NCI-H1417 (cell line): ENCODE results near the gene MAPKAPK3.

Experiments
- DNase-seq, 3 experiments: peaks; one replicate each; lab custom pipeline; 2025; lab: John Stamatoyannopoulos, UW

MAPKAPK3 gene

DNA sequence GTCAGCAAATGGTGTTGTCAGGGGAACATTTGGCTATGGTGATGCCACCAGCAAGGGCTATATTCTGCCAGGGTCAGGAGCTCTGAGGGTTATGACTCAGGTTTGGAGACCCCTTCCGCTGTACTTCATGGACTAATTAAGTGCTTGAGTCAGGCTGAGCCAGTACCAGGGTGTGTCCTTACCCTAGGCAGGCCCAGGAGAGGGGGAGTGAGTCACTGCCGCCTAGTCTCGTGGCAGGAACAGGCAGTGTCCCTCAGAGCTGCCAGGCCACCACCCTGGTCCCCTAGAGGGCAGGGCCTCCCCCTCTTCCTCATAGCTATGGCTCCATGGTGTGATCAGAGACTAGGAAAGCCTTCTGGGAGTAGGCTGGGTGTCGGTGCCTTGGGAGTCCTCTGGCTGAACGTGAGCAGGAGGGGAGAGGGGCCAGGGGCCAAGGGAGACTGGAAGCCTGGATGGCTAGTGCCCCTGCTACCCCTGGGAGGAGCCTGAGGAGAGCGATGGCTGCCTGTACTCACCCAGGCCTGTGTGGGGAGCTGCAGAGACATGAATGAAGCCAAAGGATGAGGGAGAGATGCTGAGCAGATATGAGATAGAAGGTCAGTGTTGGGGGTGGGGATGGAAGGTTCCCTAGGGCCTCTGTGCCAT is 10.6 kb downstream of the MAPKAPK3 start:
- peak in 1 of 3 experiments; percentile 5 for DNase-seq

DNA sequence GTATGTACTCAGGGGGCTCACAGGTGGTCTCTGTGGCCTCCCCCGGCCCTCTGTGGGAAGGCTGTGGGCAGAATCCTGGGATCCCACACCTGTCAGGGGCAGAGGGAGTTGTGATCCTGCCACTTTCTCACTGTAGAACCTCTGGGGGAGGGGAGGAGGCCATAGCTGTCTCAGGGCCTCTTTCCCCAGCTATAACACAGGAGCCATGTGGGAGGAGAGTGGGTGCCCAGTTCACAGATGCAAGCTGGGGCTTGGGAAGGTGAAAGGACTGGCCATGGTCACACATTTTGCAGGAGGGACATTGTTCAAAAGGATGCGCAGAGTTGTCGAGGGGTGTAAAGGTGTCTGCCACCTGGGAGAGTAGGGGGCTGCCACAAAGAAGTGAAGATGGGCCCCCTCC is 11.7 kb downstream of the MAPKAPK3 start:
- DNase-seq = no peak

DNA sequence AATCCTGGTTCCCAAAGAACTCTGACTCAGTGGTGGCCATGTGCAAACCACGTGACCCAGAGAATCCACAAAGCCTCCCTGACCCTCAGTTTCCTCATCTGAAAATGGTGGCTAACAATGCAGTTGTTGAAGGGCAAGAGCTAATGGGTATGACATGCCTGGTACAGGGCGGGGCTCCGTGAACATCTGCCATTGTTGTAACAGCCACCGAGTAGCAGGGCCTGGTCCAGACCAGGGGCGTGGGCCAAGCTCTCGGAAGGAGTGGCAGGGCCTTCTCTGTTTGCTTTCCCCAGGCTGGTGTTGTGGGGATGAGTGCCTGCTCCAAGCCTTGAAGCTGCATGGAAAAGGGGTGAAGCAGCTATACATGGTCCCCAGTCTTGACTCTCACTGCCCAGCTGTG is 13.4 kb downstream of the MAPKAPK3 start:
- no peak for DNase-seq

GRCh38 chr3:50630877-50631276 is 13.9 kb downstream of the MAPKAPK3 start:
- peak; percentile 52 to 81 (median 53) for DNase-seq

GRCh38 chr3:50632450-50632849 is 15.5 kb downstream of the MAPKAPK3 start:
- no peak for DNase-seq

GRCh38 chr3:50633230-50633790 is 16.4 kb downstream of the MAPKAPK3 start:
- no peak for DNase-seq

DNA sequence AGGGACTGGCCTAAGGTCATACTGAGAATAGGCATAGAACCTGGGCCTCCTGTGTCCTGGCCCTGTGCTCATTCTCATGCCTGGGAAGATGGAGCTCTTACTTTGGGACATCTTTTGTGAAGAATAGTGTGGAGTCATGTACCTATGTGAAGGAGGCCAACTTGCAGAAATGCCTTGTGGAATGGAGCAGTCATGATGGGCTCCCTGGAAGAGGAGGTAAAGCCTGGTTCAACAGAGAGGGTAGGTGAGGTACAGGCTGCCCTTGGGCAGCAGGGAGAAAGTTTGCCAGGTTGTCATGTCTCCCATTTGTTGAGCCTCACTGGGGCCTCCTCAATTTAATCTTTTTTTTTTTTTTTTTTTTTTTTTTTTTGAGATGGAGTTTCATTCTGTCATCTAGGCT is 18.1 kb downstream of the MAPKAPK3 start:
- no peak for DNase-seq

- no peak for DNase-seq
These were observed 20.1 kb downstream of the MAPKAPK3 start for GRCh38 chr3:50637011-50637410.

DNA sequence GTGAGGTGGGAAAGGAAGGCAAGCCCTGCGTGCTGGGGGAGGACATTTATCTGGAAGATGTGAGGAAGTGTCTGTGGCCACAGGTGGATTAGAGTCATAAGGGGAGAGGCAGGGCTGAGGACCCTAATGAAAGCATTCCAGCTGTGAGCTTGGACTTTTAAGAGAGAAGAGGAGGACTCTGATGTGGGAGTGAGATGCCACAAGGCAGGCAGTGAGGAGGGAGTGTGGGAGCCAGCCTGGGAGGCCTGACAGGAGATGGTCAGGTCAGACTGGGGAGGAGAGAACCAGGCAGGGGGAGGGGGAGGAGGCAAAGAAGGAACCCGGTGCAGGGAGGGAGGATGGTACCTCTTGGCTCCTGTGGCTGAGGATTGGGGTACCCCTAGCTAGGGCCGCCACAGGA is 21.0 kb downstream of the MAPKAPK3 start:
- no peak for DNase-seq

GRCh38 chr3:50639055-50639494 is 22.1 kb downstream of the MAPKAPK3 start:
- no peak for DNase-seq

- DNase-seq = no peak
These were observed 25.4 kb downstream of the MAPKAPK3 start for GRCh38 chr3:50642382-50642781.

- DNase-seq = no peak
These were observed 27.6 kb downstream of the MAPKAPK3 start for GRCh38 chr3:50644561-50644960.

GRCh38 chr3:50645378-50645777 is 28.4 kb downstream of the MAPKAPK3 start:
- DNase-seq = no peak

- peak in 1 of 3 experiments; percentile 30 for DNase-seq
These were observed 31.4 kb downstream of the MAPKAPK3 start for GRCh38 chr3:50648313-50648712.

- DNase-seq = no peak
These were observed 32.0 kb downstream of the MAPKAPK3 start for GRCh38 chr3:50648944-50649343.

GRCh38 chr3:50649451-50649931 is 32.5 kb downstream of the MAPKAPK3 start:
- DNase-seq = peak in 1 of 3 experiments; percentile 15

DNA sequence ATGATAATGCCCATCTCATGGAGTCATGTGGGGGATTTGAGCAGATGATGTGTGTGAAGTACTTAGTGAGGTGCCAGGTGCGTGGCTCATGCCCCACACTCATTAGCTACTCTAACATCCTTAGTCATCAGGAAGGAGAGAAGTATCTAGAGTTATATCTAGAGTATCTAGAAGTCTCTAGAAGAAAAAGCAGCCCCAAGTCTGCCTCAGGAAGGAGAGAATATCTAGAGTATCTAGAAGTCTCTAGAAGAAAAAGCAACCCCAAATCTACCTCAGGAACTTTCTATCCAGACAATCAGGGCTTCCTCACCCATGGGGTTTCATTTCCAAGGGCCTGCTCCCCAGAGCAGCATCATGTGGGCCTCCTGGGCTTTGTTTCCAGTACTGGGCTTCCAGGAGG is 33.1 kb downstream of the MAPKAPK3 start:
- DNase-seq = no peak

GRCh38 chr3:50651445-50651844 is 34.5 kb downstream of the MAPKAPK3 start:
- no peak for DNase-seq

- no peak for DNase-seq
These were observed 35.1 kb downstream of the MAPKAPK3 start for GRCh38 chr3:50651920-50652529.

- DNase-seq = peak in 1 of 3 experiments; percentile 29
These were observed 35.8 kb downstream of the MAPKAPK3 start for GRCh38 chr3:50652709-50653108.

- DNase-seq = no peak
These were observed 37.1 kb downstream of the MAPKAPK3 start for GRCh38 chr3:50653937-50654595.

DNA sequence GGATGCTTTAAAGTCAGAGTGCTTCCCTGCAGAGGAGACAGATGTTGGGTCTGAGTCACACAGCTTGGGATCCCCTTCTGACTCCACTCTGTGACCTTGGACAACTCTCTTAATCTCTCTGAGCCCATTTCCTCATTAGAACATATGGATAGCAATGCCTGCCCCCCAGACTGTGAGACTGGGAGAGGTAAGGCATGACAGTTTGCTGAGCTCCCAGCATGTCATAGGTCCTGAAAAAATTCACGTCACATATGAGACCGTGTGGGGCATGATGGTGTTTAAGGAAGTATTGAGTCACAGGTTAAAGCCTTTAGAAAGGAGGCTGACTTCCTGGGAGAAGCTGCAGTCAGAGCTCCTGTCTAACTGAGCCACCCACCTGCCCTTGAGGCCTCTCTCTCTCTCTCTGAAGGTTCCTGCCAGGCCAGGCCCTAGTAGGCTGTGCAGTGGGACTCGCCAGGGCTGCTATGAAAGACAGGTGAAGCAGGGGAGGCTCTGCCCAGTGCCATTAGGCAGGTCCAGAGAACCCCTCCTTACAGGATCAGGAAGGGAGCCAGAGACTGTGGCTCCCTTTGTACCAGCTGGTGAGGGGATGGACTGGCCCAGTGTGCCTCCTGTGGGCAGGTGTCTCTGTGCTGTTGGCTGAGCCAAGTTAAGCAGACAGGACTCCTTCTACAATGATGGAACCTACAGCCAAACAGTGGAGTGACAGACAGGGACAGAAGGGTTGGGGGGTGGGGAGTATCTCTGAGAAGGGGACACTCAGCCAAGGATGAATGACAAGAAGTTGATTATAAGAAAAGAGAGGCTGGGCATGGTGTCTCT is 38.3 kb downstream of the MAPKAPK3 start:
- no peak for DNase-seq
